Kidney (tissue), 14 donors: ENCODE data around the gene RAB40A. TPM values are rescaled to one million over a fixed set of nuclear protein-coding genes. Genes with fewer than 3 reads are reported as not detected.

Source experiments
- DNase-seq, 5 donors: peaks; one replicate each; pipeline ENCODE4 v3.0.0-alpha.2; 2013 to 2020
- FAIRE-seq: peaks from 2 replicates; lab custom pipeline; 2012; peaks lifted over from hg19 to GRCh38; lab: Jason Lieb, UNC
- H3K27ac ChIP-seq, 2 donors: one replicate each; pipeline ENCODE4 v1.7.0; 2013; ENCODE audit warnings: low read depth in 2 of 2, low read length in 2 of 2, inconsistent platforms in 1 of 2
- H3K27me3 ChIP-seq: one replicate; pipeline ENCODE4 v1.7.1; 2013; ENCODE audit warnings: low read length, inconsistent platforms; ENCODE audit not compliant: control insufficient read depth, insufficient read depth
- H3K36me3 ChIP-seq, 3 donors: one replicate each; pipeline versions ENCODE4 v1.7.0 to v1.7.1; 2013; ENCODE audit warnings: low read length in 3 of 3, control low read depth in 1 of 3, inconsistent platforms in 1 of 3; ENCODE audit not compliant: insufficient read depth in 3 of 3, control insufficient read depth in 2 of 3
- H3K4me1 ChIP-seq, 3 donors: one replicate each; pipeline versions ENCODE4 v1.7.0 to v1.7.1; 2013; ENCODE audit warnings: low read length in 3 of 3, inconsistent platforms in 1 of 3, low read depth in 1 of 3; ENCODE audit not compliant: control insufficient read depth in 2 of 3, insufficient read depth in 2 of 3
- H3K4me3 ChIP-seq, 3 donors: one replicate each; pipeline versions ENCODE4 v1.7.0 to v1.8.1; 2013; ENCODE audit warnings: low read length in 3 of 3, control low read depth in 1 of 3, inconsistent platforms in 1 of 3
- H3K9ac ChIP-seq, 3 donors: one replicate each; pipeline versions ENCODE4 v1.7.0 to v1.7.1; 2013; ENCODE audit warnings: low read length in 3 of 3, control low read depth in 1 of 3, inconsistent platforms in 1 of 3
- H3K9me3 ChIP-seq, 3 donors: one replicate each; pipeline versions ENCODE4 v1.7.0 to v1.7.1; 2013; ENCODE audit warnings: low read length in 3 of 3, control low read depth in 1 of 3, inconsistent platforms in 1 of 3; ENCODE audit not compliant: control insufficient read depth in 2 of 3, insufficient read depth in 1 of 3
- intact Hi-C: fragments of 100-400 bp; cut with DNase I; formaldehyde crosslinking; loops from one replicate; pipeline ENCODE4 v1.11.1; 2022
- polyA plus RNA-seq: library from polyadenylated mRNA; stranded (reverse); fragments of 350-450 nt; fragmentation: Illumina TruSeq; extraction: RNeasy Lipid Tissue Mini Kit (QIAGEN cat#74804); gene quantifications from one replicate; pipeline ENCODE4 v1.2.3, GENCODE V29; 2014; ENCODE audit warnings: low read depth, low replicate concordance; ENCODE audit not compliant: insufficient read depth
- total RNA-seq: library from RNA; stranded (reverse); fragmentation: NEBNext Ultra II Directional; extraction: Animal tissue kit (Norgen Biotek cat#: 25700); gene quantifications from one replicate; pipeline ENCODE4 v1.2.1, GENCODE V29; 2021
- TF ChIP-seq, protein P1 (sequence below): IDR thresholded peaks from 3 replicates; pipeline ENCODE4 v1.5.1; 2012; ENCODE audit warnings: mild to moderate bottlenecking, moderate library complexity, borderline replicate concordance; ENCODE audit not compliant: insufficient read depth; ENCODE audit errors: extremely low read depth
- donor health status: control.
- donor health status: control.
- donor health status: control.
- donor health status: control.
- donor health status: control.
- donor health status: DM: yes; HTN: yes; CAD: no.
- donor health status: Normal renal cell carcinoma (clear cell type).

The RAB40A gene
- total and polyA plus RNA-seq, 2 donors from 2014 or later = 1.4 TPM; not detected in 1

- H3K36me3 ChIP-seq = no peaks in the 10 kb centered on the region
- H3K27ac ChIP-seq = no peak overlapping the region
- H3K9me3 ChIP-seq = no peaks in the 10 kb centered on the region
- no peak overlapping the region for H3K9ac ChIP-seq
- no peak overlapping the region for H3K4me3 ChIP-seq
- FAIRE-seq (no peak), DNase-seq (no peak)
- H3K27me3 ChIP-seq = no peaks in the 10 kb centered on the region
- no peaks in the 10 kb centered on the region for H3K4me1 ChIP-seq
- intact Hi-C loops = no loop called here
- TF ChIP-seq, protein P1, sequence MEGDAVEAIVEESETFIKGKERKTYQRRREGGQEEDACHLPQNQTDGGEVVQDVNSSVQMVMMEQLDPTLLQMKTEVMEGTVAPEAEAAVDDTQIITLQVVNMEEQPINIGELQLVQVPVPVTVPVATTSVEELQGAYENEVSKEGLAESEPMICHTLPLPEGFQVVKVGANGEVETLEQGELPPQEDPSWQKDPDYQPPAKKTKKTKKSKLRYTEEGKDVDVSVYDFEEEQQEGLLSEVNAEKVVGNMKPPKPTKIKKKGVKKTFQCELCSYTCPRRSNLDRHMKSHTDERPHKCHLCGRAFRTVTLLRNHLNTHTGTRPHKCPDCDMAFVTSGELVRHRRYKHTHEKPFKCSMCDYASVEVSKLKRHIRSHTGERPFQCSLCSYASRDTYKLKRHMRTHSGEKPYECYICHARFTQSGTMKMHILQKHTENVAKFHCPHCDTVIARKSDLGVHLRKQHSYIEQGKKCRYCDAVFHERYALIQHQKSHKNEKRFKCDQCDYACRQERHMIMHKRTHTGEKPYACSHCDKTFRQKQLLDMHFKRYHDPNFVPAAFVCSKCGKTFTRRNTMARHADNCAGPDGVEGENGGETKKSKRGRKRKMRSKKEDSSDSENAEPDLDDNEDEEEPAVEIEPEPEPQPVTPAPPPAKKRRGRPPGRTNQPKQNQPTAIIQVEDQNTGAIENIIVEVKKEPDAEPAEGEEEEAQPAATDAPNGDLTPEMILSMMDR = no peak
Measured at GRCh38 chrX:103453655-103454054, 65.6 kb downstream of the RAB40A start.

Other genes with a start within 250 kb of the RAB40A start
- gene TCEAL5, start 242.7 kb downstream of the RAB40A start, total RNA-seq = 0.28 TPM
- gene TCEAL5, start 242.7 kb downstream of the RAB40A start, polyA plus RNA-seq = 2.6 TPM
- gene BEX2, start 208.5 kb downstream of the RAB40A start, total RNA-seq = 34.7 TPM
- 130 TPM for gene BEX2, start 208.5 kb downstream of the RAB40A start, polyA plus RNA-seq
- gene TCEAL7, start 189.2 kb downstream of the RAB40A start, total RNA-seq = 2.6 TPM
- 7.7 TPM for gene TCEAL7, start 189.2 kb downstream of the RAB40A start, polyA plus RNA-seq
- gene TCEAL9, start 163.0 kb downstream of the RAB40A start, total RNA-seq = 40.8 TPM
- gene TCEAL9, start 163.0 kb downstream of the RAB40A start, polyA plus RNA-seq = 141 TPM
- 131 TPM for gene BEX3, start 143.0 kb downstream of the RAB40A start, total RNA-seq
- 458 TPM for gene BEX3, start 143.0 kb downstream of the RAB40A start, polyA plus RNA-seq
- gene TCEAL4, start 66.0 kb upstream of the RAB40A start, total RNA-seq = 96.8 TPM
- gene TCEAL4, start 66.0 kb upstream of the RAB40A start, polyA plus RNA-seq = 193 TPM
- 34.2 TPM for gene TCEAL3, start 88.5 kb upstream of the RAB40A start, total RNA-seq
- gene TCEAL3, start 88.5 kb upstream of the RAB40A start, polyA plus RNA-seq = 70.1 TPM
- 30.3 TPM for gene TCEAL1, start 109.5 kb upstream of the RAB40A start, total RNA-seq
- gene TCEAL1, start 109.5 kb upstream of the RAB40A start, polyA plus RNA-seq = 32.5 TPM
- 250 TPM for gene MORF4L2, start 167.2 kb upstream of the RAB40A start, total RNA-seq
- gene MORF4L2, start 167.2 kb upstream of the RAB40A start, polyA plus RNA-seq = 146 TPM
- 0.38 TPM for gene TMEM31, start 191.4 kb upstream of the RAB40A start, total RNA-seq
- gene TMEM31, start 191.4 kb upstream of the RAB40A start, polyA plus RNA-seq = not detected